LNCaP clone FGC (cell line): Measurements from ENCODE around the gene AKR1B1.

Experiments
- DNase-seq: peaks from one replicate; pipeline ENCODE4 v3.0.0-alpha.2; 2011; ENCODE audit warnings: low read depth
- H3K4me3 ChIP-seq: 2 replicates; pipeline ENCODE4 v1.5.1; 2011; ENCODE audit warnings: mild to moderate bottlenecking, low read depth, low read length, control low read depth
- TF ChIP-seq, protein P1 (sequence below): IDR thresholded peaks from 2 replicates; pipeline ENCODE4 v1.5.1; 2012; ENCODE audit warnings: mild to moderate bottlenecking; ENCODE audit not compliant: control insufficient read depth, insufficient read depth; ENCODE audit errors: extremely low read depth

The AKR1B1 gene

DNA sequence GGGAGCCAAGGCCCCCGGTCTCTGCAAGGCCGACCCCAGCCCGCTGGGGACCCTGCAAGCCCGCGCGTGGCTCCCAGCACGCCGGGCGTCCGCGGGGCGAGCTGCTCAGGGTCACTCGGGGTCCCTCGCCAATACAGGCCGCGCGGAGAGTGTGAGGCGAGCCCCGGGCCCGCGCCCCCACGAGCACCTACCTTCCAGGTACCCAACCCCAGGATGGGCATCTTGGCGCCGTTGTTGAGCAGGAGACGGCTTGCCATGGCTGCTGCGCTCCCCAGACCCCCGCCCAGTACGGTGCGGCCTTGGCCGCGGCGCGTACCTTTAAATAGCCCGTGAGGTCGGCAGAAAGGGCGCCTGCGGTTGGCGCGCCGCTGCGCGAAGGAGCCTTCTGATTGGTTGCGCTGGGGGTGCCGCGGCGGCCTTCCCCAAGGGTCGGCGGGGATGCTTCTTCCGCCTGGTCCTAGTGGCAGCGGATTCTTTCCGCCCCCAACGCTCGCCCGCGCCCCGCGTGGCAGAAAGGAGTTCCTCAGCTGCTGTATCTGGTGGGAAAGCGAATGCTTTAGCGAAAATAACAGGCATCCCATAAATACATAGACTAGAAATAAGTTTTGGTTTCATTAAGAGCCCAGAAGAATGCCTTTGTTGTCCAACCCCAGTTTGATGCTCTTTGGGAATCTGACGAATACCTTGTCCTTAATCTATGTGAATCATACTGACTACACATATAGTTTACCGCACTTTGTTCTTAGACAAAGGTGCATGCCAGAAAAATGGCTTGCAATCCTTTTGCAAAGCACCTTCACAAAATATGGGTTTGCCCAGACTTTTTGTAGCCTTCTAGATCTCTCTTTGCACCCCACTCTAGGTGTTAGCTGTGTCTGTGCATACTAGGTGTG lies at the start of gene AKR1B1:
AKR1B1 (minus strand) TSS at position 295 of the 893 bp plus-strand sequence; CDS start at position 257, 38 bp downstream.
- no peak for DNase-seq
- TF ChIP-seq, protein P1, sequence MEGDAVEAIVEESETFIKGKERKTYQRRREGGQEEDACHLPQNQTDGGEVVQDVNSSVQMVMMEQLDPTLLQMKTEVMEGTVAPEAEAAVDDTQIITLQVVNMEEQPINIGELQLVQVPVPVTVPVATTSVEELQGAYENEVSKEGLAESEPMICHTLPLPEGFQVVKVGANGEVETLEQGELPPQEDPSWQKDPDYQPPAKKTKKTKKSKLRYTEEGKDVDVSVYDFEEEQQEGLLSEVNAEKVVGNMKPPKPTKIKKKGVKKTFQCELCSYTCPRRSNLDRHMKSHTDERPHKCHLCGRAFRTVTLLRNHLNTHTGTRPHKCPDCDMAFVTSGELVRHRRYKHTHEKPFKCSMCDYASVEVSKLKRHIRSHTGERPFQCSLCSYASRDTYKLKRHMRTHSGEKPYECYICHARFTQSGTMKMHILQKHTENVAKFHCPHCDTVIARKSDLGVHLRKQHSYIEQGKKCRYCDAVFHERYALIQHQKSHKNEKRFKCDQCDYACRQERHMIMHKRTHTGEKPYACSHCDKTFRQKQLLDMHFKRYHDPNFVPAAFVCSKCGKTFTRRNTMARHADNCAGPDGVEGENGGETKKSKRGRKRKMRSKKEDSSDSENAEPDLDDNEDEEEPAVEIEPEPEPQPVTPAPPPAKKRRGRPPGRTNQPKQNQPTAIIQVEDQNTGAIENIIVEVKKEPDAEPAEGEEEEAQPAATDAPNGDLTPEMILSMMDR, result no peak
- H3K4me3 ChIP-seq, result no peak within 1 kb of the TSS

DNA sequence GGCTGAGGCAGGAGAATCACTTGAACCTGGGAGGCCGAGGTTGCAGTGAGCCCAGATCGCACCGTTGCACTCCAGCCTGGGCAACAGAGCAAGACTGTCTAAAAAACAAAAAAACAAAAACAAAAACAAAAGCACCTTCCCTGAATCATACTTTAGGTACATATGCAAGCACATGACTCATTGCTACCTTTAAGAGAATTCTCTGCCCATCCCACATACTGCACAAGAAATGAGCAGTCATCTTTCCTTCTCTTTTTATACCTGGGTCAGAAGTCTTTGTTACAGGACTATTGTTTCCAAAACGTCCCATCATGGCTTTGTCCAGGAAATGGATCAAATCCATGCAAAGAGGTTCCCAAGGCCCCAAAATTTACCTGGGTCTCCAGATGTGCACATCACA lies 47.0 kb upstream of the AKR1B1 start:
- TF ChIP-seq, protein P1, result no peak
- DNase-seq, result no peak

DNA sequence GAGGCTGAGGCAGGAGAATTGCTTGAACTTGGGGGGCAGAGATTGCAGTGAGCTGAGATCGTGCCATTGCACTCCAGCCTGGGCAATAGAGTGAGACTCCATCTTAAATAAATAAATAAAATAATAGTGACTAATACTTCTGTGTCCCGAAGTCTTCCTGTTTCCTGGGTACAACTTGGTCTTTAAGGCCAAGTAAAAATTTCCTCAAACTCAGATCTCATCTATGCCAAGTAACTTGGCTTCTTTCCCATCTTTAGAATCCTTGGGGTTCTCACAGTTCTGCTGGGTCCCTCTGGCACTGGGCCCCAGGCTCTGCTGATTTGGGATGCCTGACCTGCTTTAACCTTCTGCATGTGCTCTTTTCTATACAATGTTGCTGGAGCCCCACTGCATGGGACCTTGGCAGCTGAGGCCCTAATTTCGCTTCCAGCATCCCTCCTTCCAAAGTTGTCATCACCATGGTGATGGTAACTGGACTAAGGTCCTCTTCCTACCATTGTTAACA lies 45.8 kb upstream of the AKR1B1 start:
- TF ChIP-seq, protein P1, result no peak
- H3K4me3 ChIP-seq, result no peak overlapping the region
- DNase-seq, result no peak

More for the DNA sequence above, 47.0 kb upstream of the AKR1B1 start:
- no peak overlapping the region for H3K4me3 ChIP-seq

DNA sequence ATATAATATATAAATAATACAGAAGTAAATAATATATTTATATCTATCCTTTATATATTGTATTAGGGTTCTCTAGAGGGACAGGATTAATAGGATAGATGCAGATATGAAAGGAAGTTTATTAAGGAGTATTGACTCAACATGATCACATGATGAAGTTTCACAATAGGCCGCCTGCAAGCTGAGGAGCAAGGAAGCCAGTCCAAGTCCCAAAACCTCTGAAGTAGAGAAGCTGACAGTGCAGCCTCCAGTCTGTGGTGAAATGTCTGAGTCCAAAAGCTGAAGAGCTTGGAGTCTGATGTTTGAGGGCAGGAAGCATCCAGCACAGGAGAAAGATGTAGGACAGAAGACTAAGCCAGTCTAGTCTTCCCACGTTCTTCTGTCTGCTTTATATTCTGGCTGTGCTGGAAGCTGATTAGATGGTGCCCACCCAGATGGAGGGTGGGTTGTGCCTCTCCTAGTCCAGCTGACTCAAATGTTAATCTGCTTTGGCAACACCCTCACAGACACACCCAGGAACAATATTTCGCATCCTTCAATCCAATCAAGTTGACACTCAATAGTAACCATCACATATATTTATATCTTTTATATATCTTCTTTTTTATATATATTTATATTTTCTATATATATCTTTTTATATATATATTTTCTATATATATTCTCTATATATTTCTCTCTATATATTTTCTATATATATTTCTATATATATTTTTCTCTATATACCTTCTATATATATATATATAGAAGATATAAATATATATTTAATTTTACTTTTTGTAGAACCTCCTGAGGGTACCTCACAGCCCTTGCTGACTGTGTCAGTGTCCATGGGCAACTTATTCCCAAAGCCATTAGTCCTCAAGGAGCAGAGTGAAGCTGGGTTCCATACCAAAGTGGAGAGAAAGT lies 43.8 kb upstream of the AKR1B1 start:
- TF ChIP-seq, protein P1, result no peak
- H3K4me3 ChIP-seq, result no peak overlapping the region
- no peak for DNase-seq

DNA sequence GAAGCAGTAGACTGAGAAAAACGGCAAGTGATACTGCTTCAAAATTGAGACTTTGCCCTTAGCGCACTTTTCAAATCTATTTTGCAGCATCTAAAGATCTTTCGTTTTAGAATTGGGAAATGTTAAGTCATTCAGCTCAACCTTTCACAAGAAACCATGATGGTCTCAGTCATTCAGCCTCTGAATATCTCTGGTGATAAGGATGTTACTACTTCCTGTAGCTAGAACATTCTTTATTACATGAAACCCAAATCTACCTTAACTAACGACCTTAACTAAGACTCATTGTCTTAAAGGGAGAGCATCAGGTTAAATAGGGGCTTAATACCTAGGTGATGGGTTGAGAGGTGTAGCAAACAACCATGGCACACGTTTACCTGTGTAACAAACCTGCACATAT lies 42.1 kb upstream of the AKR1B1 start:
- no peak overlapping the region for H3K4me3 ChIP-seq
- TF ChIP-seq, protein P1, result no peak
- no peak for DNase-seq

DNA sequence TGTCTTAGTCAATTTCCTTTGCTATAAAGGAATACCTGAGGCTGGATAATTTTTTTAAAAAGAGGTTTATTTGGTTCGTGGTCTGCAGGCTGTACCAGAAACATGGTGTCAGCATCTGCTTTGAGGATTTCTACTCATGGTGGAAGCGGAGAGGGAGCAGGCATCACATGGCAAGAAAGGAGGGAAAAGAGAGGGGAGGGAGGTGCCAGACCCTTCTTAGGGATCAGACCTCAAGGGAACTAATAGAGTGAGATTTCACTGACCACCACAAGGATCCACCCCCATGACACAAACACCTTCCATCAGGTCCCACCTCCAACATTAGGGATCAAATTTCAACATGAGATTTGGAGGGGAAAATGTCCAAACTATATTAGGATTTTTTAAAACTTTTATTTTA lies 41.5 kb upstream of the AKR1B1 start:
- H3K4me3 ChIP-seq, result no peak overlapping the region
- no peak for DNase-seq
- TF ChIP-seq, protein P1, result no peak
